PC-3 (cell line): ENCODE data around the gene FAAH2. TPM values are rescaled to one million over a fixed set of nuclear protein-coding genes. Genes with fewer than 3 reads are reported as not detected.
"Not testable (repeated sequence)": the region's sequence is repeated elsewhere in the genome, so short reads cannot be mapped to it uniquely, and the experiment has no call there.

Source experiments
- ATAC-seq: fragments of 200-7000 bp; cut with Tn5 transposase; 2 replicates; pipeline ENCODE4 v1.9.1; 2020; ENCODE audit warnings: mild to moderate bottlenecking, moderate library complexity
- BruUV-seq: library from RNA; stranded (reverse); fragments of 400-500 nt; replicated peaks from 2 replicates; lab custom pipeline; 2021; lab: Mats Ljungman, UMichigan
- CTCF ChIA-PET: fragments of 300-600 bp; sonication (Branson Sonifier 250); formaldehyde crosslinking; loops from one replicate; lab custom pipeline; 2022; ENCODE audit warnings: antibody characterized with exemption; lab: Charles Lee
- POLR2A ChIA-PET: fragments of 300-600 bp; sonication (Branson Sonifier 250); formaldehyde crosslinking; loops from one replicate; lab custom pipeline; 2022; ENCODE audit warnings: antibody characterized with exemption; ENCODE audit not compliant: unreplicated experiment; lab: Charles Lee
- DNase-seq: peaks from one replicate; pipeline ENCODE4 v3.0.0-alpha.2; 2015
- H2AFZ ChIP-seq: fragments of 300-600 bp; sonication (generic); 2 replicates; pipeline ENCODE4 v1.6.0; 2016; ENCODE audit warnings: antibody characterized with exemption, low read length
- H3F3A ChIP-seq: fragments of 300-600 bp; sonication (generic); one replicate; pipeline ENCODE4 v1.6.0; 2017; ENCODE audit warnings: antibody characterized with exemption, low read length, control low read depth, mild to moderate bottlenecking; ENCODE audit not compliant: unreplicated experiment
- H3K27ac ChIP-seq: fragments of 300-600 bp; sonication (generic); 2 replicates; pipeline ENCODE4 v1.5.1; 2016; ENCODE audit warnings: mild to moderate bottlenecking, low read length
- H3K27me3 ChIP-seq: fragments of 300-600 bp; sonication (generic); 2 replicates; pipeline ENCODE4 v1.6.1; 2016; ENCODE audit warnings: low read length, mixed read lengths
- H3K36me3 ChIP-seq: fragments of 300-600 bp; sonication (generic); 2 replicates; pipeline ENCODE4 v1.6.1; 2016; ENCODE audit warnings: low read depth, mixed run types, low read length, mixed read lengths
- H3K4me1 ChIP-seq: fragments of 300-600 bp; sonication (generic); 2 replicates; pipeline ENCODE4 v1.5.1; 2016; ENCODE audit warnings: low read length; ENCODE audit not compliant: insufficient read depth
- H3K4me2 ChIP-seq: fragments of 300-600 bp; sonication (generic); 2 replicates; pipeline ENCODE4 v1.6.0; 2016; ENCODE audit warnings: low read length
- H3K4me3 ChIP-seq: fragments of 300-600 bp; sonication (generic); 2 replicates; pipeline ENCODE4 v1.5.1; 2016; ENCODE audit warnings: mild to moderate bottlenecking, low read length, mixed read lengths
- H3K79me2 ChIP-seq: fragments of 300-600 bp; sonication (generic); 2 replicates; pipeline ENCODE4 v1.6.1; 2017; ENCODE audit warnings: low read length, mixed read lengths
- H3K9ac ChIP-seq: fragments of 300-600 bp; sonication (generic); 2 replicates; pipeline ENCODE4 v1.6.0; 2016; ENCODE audit warnings: mild to moderate bottlenecking, low read length
- H3K9me2 ChIP-seq: fragments of 300-600 bp; sonication (generic); replicated peaks from 2 replicates; pipeline ENCODE4 v1.6.1; 2016; ENCODE audit warnings: mixed run types, low read length, mixed read lengths
- H3K9me3 ChIP-seq: fragments of 300-600 bp; sonication (generic); 2 replicates; pipeline ENCODE4 v1.6.1; 2016; ENCODE audit warnings: low read length, mixed read lengths
- H4K20me1 ChIP-seq: fragments of 300-600 bp; sonication (generic); 2 replicates; pipeline ENCODE4 v1.6.1; 2016; ENCODE audit warnings: low read length, mixed read lengths
- EZH2 ChIP-seq: fragments of 300-600 bp; sonication (generic); IDR thresholded peaks from one replicate; pipeline ENCODE4 v1.6.1; 2017; ENCODE audit warnings: antibody characterized with exemption, mild to moderate bottlenecking, low read length; ENCODE audit not compliant: unreplicated experiment
- EZH2phosphoT487 ChIP-seq: fragments of 300-600 bp; sonication (generic); IDR thresholded peaks from 2 replicates; pipeline ENCODE4 v1.6.1; 2018; ENCODE audit warnings: mild to moderate bottlenecking, antibody characterized with exemption, low read length, borderline replicate concordance
- intact Hi-C: fragments of 100-400 bp; cut with micrococcal nuclease; formaldehyde crosslinking; loops from 2 replicates; pipeline ENCODE4 v1.9.0; 2023
- total RNA-seq: library from RNA; depleted of rRNA; stranded (reverse); fragments of >200 nt; gene quantifications from 2 replicates; pipeline ENCODE4 v1.2.3, GENCODE V29; 2014
- TF ChIP-seq, protein P1 (sequence below): fragments of 300-600 bp; sonication (generic); conservative IDR thresholded peaks from 2 replicates; pipeline ENCODE4 v1.5.1; 2017; ENCODE audit warnings: antibody characterized with exemption, low read depth, mild to moderate bottlenecking, low read length

FAAH2 gene
- total RNA-seq, 1 experiment from 2014 or later = 1.6 TPM

DNA sequence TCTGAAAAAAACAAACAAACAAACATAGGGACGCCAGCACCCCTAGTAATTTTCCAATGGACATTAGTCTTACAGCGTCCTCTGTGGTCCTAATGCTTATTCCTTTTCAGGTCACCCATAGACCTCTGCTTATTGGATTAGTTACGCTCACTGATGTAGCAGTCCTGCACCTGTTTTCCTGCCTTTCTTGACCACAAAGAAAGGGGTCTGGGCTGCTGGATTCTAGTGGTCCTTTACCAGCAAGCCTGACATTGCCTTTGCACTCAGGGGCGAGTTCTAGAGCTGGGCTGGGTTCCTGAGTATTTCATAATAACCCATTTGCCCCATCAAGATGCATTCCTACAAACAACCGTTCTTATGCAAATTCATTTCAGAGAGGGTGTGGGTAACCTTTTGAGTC is 116.7 kb downstream of the FAAH2 start:
- ATAC-seq, DNase-seq, H3K79me2 ChIP-seq, H4K20me1 ChIP-seq, POLR2A ChIA-PET, H3K27ac ChIP-seq, H3K4me2 ChIP-seq, intact Hi-C loops, H3K4me3 ChIP-seq, H3K9ac ChIP-seq, H3K9me3 ChIP-seq, H3K27me3 ChIP-seq, H2AFZ ChIP-seq, BruUV-seq, H3K36me3 ChIP-seq, H3F3A ChIP-seq, H3K4me1 ChIP-seq, CTCF ChIA-PET, H3K9me2 ChIP-seq: not testable (repeated sequence)

DNA sequence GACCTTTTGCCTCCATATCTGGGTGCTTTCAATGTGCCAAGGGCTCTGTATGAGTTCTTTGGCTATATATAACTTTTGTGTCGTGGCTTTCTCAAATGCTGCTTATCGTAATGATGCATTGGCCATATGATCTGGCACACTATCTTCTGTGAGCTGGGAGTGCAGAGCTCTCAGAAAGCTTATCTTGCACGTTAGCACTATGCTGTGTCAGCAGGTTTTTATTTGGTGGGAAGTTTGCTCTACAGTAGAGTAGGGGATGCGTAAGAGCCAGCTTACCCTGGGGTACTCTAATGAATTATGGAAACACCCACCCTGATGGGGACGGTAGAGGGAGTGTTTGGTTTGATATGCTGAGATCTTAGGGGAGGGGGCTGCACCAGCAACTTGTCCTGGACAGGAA is 119.6 kb downstream of the FAAH2 start:
- Histone ChIP-seq H3K36me3 (no peaks in the 10 kb centered on the region), H3K9me3 (no peaks in the 10 kb centered on the region), H3K79me2 (no peaks in the 10 kb centered on the region), H3K4me3 (no peak overlapping the region), H3K27me3 (no peaks in the 10 kb centered on the region), H3K4me1 (no peaks in the 10 kb centered on the region), H4K20me1 (no peaks in the 10 kb centered on the region), H3K4me2 (no peak overlapping the region), H3K9ac (no peak overlapping the region), H3K27ac (no peak overlapping the region), H3F3A (no peaks in the 10 kb centered on the region), H3K9me2 (no peaks in the 10 kb centered on the region), H2AFZ (no peak overlapping the region)
- DNase-seq (no peak), ATAC-seq (no peak)
- ChIA-PET POLR2A (no interaction called here), CTCF (no interaction called here)
- no TSS peak for BruUV-seq
- TF ChIP-seq EZH2phosphoT487 (no peak), EZH2 (no peak)
- TF ChIP-seq, protein P1, sequence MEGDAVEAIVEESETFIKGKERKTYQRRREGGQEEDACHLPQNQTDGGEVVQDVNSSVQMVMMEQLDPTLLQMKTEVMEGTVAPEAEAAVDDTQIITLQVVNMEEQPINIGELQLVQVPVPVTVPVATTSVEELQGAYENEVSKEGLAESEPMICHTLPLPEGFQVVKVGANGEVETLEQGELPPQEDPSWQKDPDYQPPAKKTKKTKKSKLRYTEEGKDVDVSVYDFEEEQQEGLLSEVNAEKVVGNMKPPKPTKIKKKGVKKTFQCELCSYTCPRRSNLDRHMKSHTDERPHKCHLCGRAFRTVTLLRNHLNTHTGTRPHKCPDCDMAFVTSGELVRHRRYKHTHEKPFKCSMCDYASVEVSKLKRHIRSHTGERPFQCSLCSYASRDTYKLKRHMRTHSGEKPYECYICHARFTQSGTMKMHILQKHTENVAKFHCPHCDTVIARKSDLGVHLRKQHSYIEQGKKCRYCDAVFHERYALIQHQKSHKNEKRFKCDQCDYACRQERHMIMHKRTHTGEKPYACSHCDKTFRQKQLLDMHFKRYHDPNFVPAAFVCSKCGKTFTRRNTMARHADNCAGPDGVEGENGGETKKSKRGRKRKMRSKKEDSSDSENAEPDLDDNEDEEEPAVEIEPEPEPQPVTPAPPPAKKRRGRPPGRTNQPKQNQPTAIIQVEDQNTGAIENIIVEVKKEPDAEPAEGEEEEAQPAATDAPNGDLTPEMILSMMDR = no peak
- intact Hi-C loops = no loop called here

DNA sequence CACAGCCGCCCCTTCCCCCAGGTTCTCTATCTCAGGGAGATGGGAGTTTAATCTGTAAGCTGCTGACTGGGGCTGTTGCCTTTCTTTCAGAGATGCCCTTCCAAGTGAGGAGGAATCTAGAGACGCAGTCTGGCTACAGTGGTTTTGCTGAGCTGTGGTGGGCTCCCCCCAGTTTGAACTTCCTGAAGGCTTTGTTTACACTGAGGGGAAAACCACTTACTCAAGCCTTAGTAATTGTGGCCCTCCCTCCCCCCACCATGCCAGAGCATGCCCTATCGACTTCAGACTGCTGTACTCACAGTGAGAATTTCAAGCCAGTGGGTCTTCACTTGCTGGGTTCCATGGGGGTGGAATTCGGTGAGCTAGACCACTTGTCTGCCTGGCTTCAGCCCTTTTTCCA is 131.3 kb downstream of the FAAH2 start:
- DNase-seq = peak; percentile 11
- no peak overlapping the region for H3K4me3 ChIP-seq
- H3K9me2 ChIP-seq = no peaks in the 10 kb centered on the region
- no TSS peak for BruUV-seq
- H3K9ac ChIP-seq = no peak overlapping the region
- H3K79me2 ChIP-seq = no peaks in the 10 kb centered on the region
- H3K4me1 ChIP-seq = no peaks in the 10 kb centered on the region
- H4K20me1 ChIP-seq = no peaks in the 10 kb centered on the region
- H3F3A ChIP-seq = no peaks in the 10 kb centered on the region
- ATAC-seq = peak; percentile 59; the same call in 1 of the 2 replicates
- no peak overlapping the region for H3K4me2 ChIP-seq
- ChIA-PET POLR2A (no interaction called here), CTCF (no interaction called here)
- no peak overlapping the region for H2AFZ ChIP-seq
- H3K36me3 ChIP-seq = no peaks in the 10 kb centered on the region
- H3K9me3 ChIP-seq = no peaks in the 10 kb centered on the region
- no peak overlapping the region for H3K27ac ChIP-seq
- intact Hi-C loops = loop anchor here (10.0 kb wide), 1 partner anchor 63 kb away; no protein-coding TSS in a partner anchor
- TF ChIP-seq EZH2 (no peak), EZH2phosphoT487 (no peak)
- TF ChIP-seq, protein P1 = no peak
- no peaks in the 10 kb centered on the region for H3K27me3 ChIP-seq
